ENCODE results near the gene DOCK4. TPM values are rescaled to one million over a fixed set of nuclear protein-coding genes. Genes with fewer than 3 reads are reported as not detected.

Gene DOCK4
- total and polyA plus RNA-seq, 10 of the 15 experiments (the other 5 are each of a cell fraction or from before 2014, with no cell fraction given): 0.03 to 0.73 (median 0.38) TPM

DNA sequence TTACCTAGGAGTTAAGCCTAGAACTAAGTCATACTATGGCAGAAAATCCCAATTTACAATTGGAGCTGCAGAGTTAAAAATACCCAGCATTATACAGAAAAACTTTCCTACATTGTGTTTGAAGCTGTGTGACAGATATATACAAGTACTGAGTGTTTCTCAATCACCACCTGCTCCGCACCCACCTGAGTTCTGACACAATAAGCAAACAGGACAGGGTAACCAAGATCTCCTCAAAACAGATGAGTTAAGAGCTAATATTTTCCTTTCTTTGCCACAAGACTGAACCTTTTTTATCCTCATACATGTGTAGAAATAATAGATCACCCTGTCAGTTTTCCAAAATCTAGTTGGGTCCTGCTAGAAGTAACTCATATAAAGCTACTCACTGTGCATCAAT, 186.3 kb downstream of the DOCK4 start (continued):
- TF ChIP-seq, protein P1, sequence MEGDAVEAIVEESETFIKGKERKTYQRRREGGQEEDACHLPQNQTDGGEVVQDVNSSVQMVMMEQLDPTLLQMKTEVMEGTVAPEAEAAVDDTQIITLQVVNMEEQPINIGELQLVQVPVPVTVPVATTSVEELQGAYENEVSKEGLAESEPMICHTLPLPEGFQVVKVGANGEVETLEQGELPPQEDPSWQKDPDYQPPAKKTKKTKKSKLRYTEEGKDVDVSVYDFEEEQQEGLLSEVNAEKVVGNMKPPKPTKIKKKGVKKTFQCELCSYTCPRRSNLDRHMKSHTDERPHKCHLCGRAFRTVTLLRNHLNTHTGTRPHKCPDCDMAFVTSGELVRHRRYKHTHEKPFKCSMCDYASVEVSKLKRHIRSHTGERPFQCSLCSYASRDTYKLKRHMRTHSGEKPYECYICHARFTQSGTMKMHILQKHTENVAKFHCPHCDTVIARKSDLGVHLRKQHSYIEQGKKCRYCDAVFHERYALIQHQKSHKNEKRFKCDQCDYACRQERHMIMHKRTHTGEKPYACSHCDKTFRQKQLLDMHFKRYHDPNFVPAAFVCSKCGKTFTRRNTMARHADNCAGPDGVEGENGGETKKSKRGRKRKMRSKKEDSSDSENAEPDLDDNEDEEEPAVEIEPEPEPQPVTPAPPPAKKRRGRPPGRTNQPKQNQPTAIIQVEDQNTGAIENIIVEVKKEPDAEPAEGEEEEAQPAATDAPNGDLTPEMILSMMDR (IDR thresholded peaks at IDR 0.05 in 2 of 3, conservative IDR thresholded peaks at IDR 0.05 in 1 of 3; ENCODE audit: control insufficient read depth in 2 of 3, extremely low read depth in 1 of 3, insufficient read depth in 1 of 3, low read depth in 3 of 3, low read length in 3 of 3): no peak
- no peak for TF ChIP-seq EZH2 (IDR thresholded peaks at IDR 0.05; ENCODE audit: borderline replicate concordance, control insufficient read depth, low read depth, low read length)
- TF ChIP-seq BHLHE40 (IDR thresholded peaks at IDR 0.05; ENCODE audit: borderline replicate concordance in 1 of 2, low read depth in 2 of 2, low read length in 1 of 2): no peak
- TF ChIP-seq, protein P2, sequence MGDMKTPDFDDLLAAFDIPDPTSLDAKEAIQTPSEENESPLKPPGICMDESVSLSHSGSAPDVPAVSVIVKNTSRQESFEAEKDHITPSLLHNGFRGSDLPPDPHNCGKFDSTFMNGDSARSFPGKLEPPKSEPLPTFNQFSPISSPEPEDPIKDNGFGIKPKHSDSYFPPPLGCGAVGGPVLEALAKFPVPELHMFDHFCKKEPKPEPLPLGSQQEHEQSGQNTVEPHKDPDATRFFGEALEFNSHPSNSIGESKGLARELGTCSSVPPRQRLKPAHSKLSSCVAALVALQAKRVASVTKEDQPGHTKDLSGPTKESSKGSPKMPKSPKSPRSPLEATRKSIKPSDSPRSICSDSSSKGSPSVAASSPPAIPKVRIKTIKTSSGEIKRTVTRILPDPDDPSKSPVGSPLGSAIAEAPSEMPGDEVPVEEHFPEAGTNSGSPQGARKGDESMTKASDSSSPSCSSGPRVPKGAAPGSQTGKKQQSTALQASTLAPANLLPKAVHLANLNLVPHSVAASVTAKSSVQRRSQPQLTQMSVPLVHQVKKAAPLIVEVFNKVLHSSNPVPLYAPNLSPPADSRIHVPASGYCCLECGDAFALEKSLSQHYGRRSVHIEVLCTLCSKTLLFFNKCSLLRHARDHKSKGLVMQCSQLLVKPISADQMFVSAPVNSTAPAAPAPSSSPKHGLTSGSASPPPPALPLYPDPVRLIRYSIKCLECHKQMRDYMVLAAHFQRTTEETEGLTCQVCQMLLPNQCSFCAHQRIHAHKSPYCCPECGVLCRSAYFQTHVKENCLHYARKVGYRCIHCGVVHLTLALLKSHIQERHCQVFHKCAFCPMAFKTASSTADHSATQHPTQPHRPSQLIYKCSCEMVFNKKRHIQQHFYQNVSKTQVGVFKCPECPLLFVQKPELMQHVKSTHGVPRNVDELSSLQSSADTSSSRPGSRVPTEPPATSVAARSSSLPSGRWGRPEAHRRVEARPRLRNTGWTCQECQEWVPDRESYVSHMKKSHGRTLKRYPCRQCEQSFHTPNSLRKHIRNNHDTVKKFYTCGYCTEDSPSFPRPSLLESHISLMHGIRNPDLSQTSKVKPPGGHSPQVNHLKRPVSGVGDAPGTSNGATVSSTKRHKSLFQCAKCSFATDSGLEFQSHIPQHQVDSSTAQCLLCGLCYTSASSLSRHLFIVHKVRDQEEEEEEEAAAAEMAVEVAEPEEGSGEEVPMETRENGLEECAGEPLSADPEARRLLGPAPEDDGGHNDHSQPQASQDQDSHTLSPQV (IDR thresholded peaks at IDR 0.05): no peak
- TF ChIP-seq SKIL (IDR thresholded peaks at IDR 0.05; ENCODE audit: low read depth, poor library complexity, severe bottlenecking): no peak
- TF ChIP-seq ZNF384 (IDR thresholded peaks at IDR 0.05; ENCODE audit: borderline replicate concordance, low read depth, low read length): no peak
- no peak for TF ChIP-seq BACH1 (IDR thresholded peaks at IDR 0.05; ENCODE audit: borderline replicate concordance)
- no peak for TF ChIP-seq IKZF1 (conservative IDR thresholded peaks at IDR 0.05)
- TF ChIP-seq IKZF2 (IDR thresholded peaks at IDR 0.05): no peak
